ENCODE data around the gene NTHL1. TPM values are rescaled to one million over a fixed set of nuclear protein-coding genes. Genes with fewer than 3 reads are reported as not detected.

The NTHL1 gene
- total and polyA plus RNA-seq, 10 donors = 9.6 to 52.1 (median 27.0) TPM

DNA sequence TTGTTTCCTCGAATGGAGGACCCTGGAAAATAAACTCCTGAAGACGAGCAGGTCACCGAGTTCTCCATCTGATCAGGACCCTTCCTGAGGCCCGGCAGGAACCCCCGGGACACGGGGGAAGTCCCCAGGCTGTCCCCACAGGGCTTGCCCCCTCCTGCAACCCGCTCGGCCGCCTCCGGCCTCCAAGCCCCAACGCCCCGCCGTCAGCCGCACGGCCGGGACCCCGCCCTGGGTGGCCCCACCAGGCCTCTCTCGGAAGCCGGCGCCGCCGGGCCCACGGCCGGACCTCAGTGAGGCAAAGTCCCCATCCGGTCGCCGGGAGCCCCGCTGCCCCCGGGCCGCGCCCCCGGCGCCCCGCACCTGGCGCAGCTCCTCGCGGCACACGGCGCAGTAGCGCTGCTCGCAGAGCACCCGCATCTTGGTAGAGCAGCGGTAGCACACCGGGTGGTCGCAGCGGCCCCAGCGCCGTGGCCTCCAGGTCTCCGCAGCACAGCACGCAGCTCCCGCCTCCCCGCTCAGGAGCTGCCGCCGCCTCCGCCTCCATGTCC is 38.4 kb downstream of the NTHL1 start:
- Histone ChIP-seq H3K27me3 (replicated peaks in 1 of 7) (no peaks in the 10 kb centered on the region), H3K4me3 (peak overlapping the region; percentile 50 to 97 (median 88)), H3K9me3 (no peaks in the 10 kb centered on the region), H3K27ac (peak overlapping the region; percentile 78 to 95 (median 91)), H3K36me3 (peaks cover 0 to 20% (median 0%) of the 10 kb centered on the region in 6 donors), H3K4me1 (peaks cover 46 to 61% (median 59%) of the 10 kb centered on the region in 6 donors)
- intact Hi-C loops (cut with DNase I; ENCODE audit: low total_unique reads) = no loop called here
- peak; percentile 89 for DNase-seq
- 0 to 1% (median 1%) methylated on average over 18 to 55 of the region's 55 CpGs for WGBS, 5 donors
- TF ChIP-seq POLR2AphosphoS5 (IDR thresholded peaks at IDR 0.05) (no peak), CTCF (IDR thresholded peaks at IDR 0.05 in 8 of 11, conservative IDR thresholded peaks at IDR 0.05 in 3 of 11) (peak in 1 of 11 experiments; percentile 8)

- 1 to 5% (median 2%) methylated on average over 16 to 23 of the region's 23 CpGs for WGBS, 5 donors
- intact Hi-C loops (cut with DNase I; ENCODE audit: low total_unique reads) = no loop called here
- Histone ChIP-seq H3K4me3 (peak overlapping the region; percentile 50 to 97 (median 88)), H3K27me3 (replicated peaks in 1 of 7) (no peaks in the 10 kb centered on the region), H3K27ac (peak overlapping the region; percentile 78 to 95 (median 91)), H3K36me3 (peaks cover 0 to 20% (median 0%) of the 10 kb centered on the region in 6 donors), H3K4me1 (peaks cover 50 to 66% (median 64%) of the 10 kb centered on the region in 6 donors), H3K9me3 (no peaks in the 10 kb centered on the region)
- no peak for TF ChIP-seq POLR2A (IDR thresholded peaks at IDR 0.05)
- no peak for TF ChIP-seq POLR2AphosphoS5 (IDR thresholded peaks at IDR 0.05)
- DNase-seq = peak; percentile 82
These were observed 38.9 kb downstream of the NTHL1 start for GRCh38 chr16:2008631-2009163.

- peak overlapping the region; percentile 50 to 97 (median 88) for H3K4me3 ChIP-seq
- intact Hi-C loops (cut with DNase I; ENCODE audit: low total_unique reads) = no loop called here
- peaks cover 2 to 24% (median 5%) of the 10 kb centered on the region in 6 donors for H3K36me3 ChIP-seq
- no peaks in the 10 kb centered on the region for H3K27me3 ChIP-seq (replicated peaks in 1 of 7)
- peak overlapping the region in 7 of 8 donors; percentile 88 to 95 (median 93) for H3K27ac ChIP-seq
- H3K9me3 ChIP-seq = no peaks in the 10 kb centered on the region
- peak; percentile 79 for DNase-seq
- TF ChIP-seq POLR2A (IDR thresholded peaks at IDR 0.05) = no peak
- peak in 2 of 3 donors; percentile 38 to 48 for TF ChIP-seq POLR2AphosphoS5 (IDR thresholded peaks at IDR 0.05)
- H3K4me1 ChIP-seq = peaks cover 54 to 73% (median 69%) of the 10 kb centered on the region in 6 donors
- WGBS, 5 donors = 12 to 26% (median 16%) methylated on average over 15 of the region's 15 CpGs
These were observed 39.6 kb downstream of the NTHL1 start for GRCh38 chr16:2008009-2008526.

DNA sequence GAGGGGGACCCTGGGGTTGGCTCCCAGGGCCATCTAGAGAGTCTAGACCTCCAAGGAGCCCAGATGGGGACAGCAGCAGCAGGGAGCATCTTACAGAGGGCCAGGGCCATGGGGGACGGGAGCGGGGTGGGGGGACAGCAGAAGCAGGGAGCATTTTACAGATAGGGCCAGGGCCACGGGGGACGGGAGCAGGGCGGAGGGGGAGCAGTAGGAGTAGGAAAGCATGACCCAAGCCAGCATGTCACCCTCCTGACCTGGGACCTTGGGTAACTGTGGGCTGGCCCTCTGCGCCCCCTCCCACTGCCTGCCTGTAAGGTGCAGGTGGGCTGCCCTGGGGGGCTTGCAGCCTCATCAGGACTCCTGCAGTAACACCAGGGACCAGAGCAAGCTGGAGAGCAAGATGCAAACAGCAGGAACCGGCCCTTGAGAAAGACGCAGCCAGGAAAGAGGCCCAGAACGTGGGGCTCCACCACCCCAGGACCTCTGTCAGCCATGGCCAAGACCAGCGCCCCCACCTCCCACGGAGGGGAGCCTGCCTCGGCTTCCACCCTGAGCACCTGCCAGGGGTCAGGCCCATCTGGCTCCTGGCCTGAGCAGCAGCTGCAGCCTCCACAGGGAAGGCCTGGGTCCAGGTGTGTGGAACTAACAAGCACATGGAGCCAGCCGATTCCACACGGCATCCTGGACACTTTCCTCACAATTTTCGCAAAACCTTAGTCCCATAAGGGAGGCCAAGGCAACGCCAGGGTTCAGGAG is 40.4 kb downstream of the NTHL1 start:
- DNase-seq = peak; percentile 74
- 62 to 77% (median 75%) methylated on average over 12 to 16 of the region's 16 CpGs for WGBS, 5 donors
- peaks cover 54 to 76% (median 69%) of the 10 kb centered on the region in 6 donors for H3K4me1 ChIP-seq
- intact Hi-C loops (cut with DNase I; ENCODE audit: low total_unique reads) = no loop called here
- H3K27me3 ChIP-seq (replicated peaks in 1 of 7) = no peaks in the 10 kb centered on the region
- H3K27ac ChIP-seq = peak overlapping the region in 5 of 8 donors; percentile 89 to 95 (median 94)
- H3K9me3 ChIP-seq = no peaks in the 10 kb centered on the region
- peak overlapping the region in 5 of 8 donors; percentile 69 to 97 (median 90) for H3K4me3 ChIP-seq
- peaks cover 5 to 32% (median 13%) of the 10 kb centered on the region in 6 donors for H3K36me3 ChIP-seq
- no peak for TF ChIP-seq POLR2AphosphoS5 (IDR thresholded peaks at IDR 0.05)
- no peak for TF ChIP-seq POLR2A (IDR thresholded peaks at IDR 0.05)
- no peak for TF ChIP-seq CTCF (IDR thresholded peaks at IDR 0.05 in 8 of 11, conservative IDR thresholded peaks at IDR 0.05 in 3 of 11)

Measured in spleen (tissue), 11 donors.